Sigmoid colon (tissue), 7 donors: ENCODE results near the gene NUP98. TPM values are rescaled to one million over a fixed set of nuclear protein-coding genes. Genes with fewer than 3 reads are reported as not detected.

ENCODE experiments used
- DNase-seq: peaks from one replicate; pipeline ENCODE4 v3.0.0-alpha.2; 2019
- H3K27ac ChIP-seq, 4 donors: fragments of 200-600 bp; sonication (generic); one replicate each; pipeline ENCODE4 v1.5.1; 2016 to 2019; ENCODE audit warnings: mild to moderate bottlenecking in 1 of 4
- H3K27me3 ChIP-seq, 3 donors: fragments of 200-600 bp; sonication (generic); one replicate each; pipeline ENCODE4 v1.5.1; 2019; ENCODE audit warnings: mild to moderate bottlenecking in 1 of 3
- H3K36me3 ChIP-seq, 4 donors: fragments of 200-600 bp; sonication (generic); one replicate each; pipeline ENCODE4 v1.5.1; 2016 to 2019
- H3K4me1 ChIP-seq, 4 donors: fragments of 200-600 bp; sonication (generic); one replicate each; pipeline ENCODE4 v1.5.1; 2017 to 2019
- H3K4me3 ChIP-seq, 4 donors: fragments of 200-600 bp; sonication (generic); one replicate each; pipeline ENCODE4 v1.5.1; 2017 to 2019; ENCODE audit warnings: mild to moderate bottlenecking in 2 of 4, moderate library complexity in 1 of 4
- H3K9me3 ChIP-seq, 4 donors: fragments of 200-600 bp in 3 of 4; sonication (generic) in 3 of 4; one replicate each; pipeline versions ENCODE4 v1.5.1 to v1.6.1; 2013 to 2019
- CTCF ChIP-seq, 4 experiments: fragments of 450-650 bp in 3 of 4; fragments of 200-600 bp in 1 of 4; IDR thresholded peaks; one replicate each; pipeline ENCODE4 v1.5.1; 2016 to 2019; ENCODE audit warnings: antibody characterized with exemption in 4 of 4, mild to moderate bottlenecking in 3 of 4, moderate library complexity in 2 of 4
- EP300 ChIP-seq, 4 donors: sonication (generic); formaldehyde crosslinking; IDR thresholded peaks; one replicate each; pipeline ENCODE4 v1.6.1; 2017; ENCODE audit warnings: antibody characterized with exemption in 4 of 4
- POLR2A ChIP-seq, 2 donors: fragments of 450-650 bp; IDR thresholded peaks; one replicate each; pipeline ENCODE4 v1.6.1; 2016; ENCODE audit warnings: antibody characterized with exemption in 2 of 2, mild to moderate bottlenecking in 2 of 2, moderate library complexity in 2 of 2
- POLR2AphosphoS5 ChIP-seq, 4 donors: sonication (generic); formaldehyde crosslinking; IDR thresholded peaks; one replicate each; pipeline ENCODE4 v1.6.1; 2017; ENCODE audit warnings: antibody characterized with exemption in 4 of 4
- WGBS, 2 donors: extraction: QIAGEN DNeasy Blood & Tissue Kit; methylation state at CpG; one replicate each; pipeline ENCODE4 v1.1.7; 2013; 5-methylcytosine and 5-hydroxymethylcytosine counted together
- intact Hi-C: fragments of 100-400 bp; cut with DNase I; formaldehyde crosslinking; loops from one replicate; pipeline ENCODE4 v1.15.1; 2023
- polyA plus RNA-seq, 3 donors: library from polyadenylated mRNA; stranded (reverse); fragments of 200-250 nt; gene quantifications; one replicate each; pipeline ENCODE4 v1.2.3, GENCODE V29; 2013
- total RNA-seq, 4 donors: library from RNA; depleted of rRNA; stranded (reverse); fragments of >200 nt; gene quantifications; one replicate each; pipeline ENCODE4 v1.1.0, GENCODE V29; 2016
- donor health status: healthy with polysubstance abuse.
- donor health status: Bipolar disorder and iron deficiency.
- donor health status: healthy.

NUP98 gene
- total and polyA plus RNA-seq, 7 donors: 14.4 to 158 (median 83.5) TPM

GRCh38 chr11:3841426-3842350, 44.3 kb upstream of the NUP98 start:
- TF ChIP-seq POLR2A (IDR thresholded peaks at IDR 0.05): peak in 1 of 2 donors; percentile 33
- TF ChIP-seq POLR2AphosphoS5 (IDR thresholded peaks at IDR 0.05): peak; percentile 68 to 85 (median 75)
- no peak for TF ChIP-seq EP300 (IDR thresholded peaks at IDR 0.05)
- peak; percentile 57 to 78 (median 64) for TF ChIP-seq CTCF (IDR thresholded peaks at IDR 0.05)
- peak overlapping the region; percentile 95 to 99 (median 98) for H3K27ac ChIP-seq
- intact Hi-C loops: loop anchor here (2.0 to 5.0 kb wide), 3 partner anchors 33 to 251 kb away; partner anchors contain the start of genes NUP98, PGAP2 and RRM1
- H3K27me3 ChIP-seq: no peaks in the 10 kb centered on the region
- H3K9me3 ChIP-seq: no peaks in the 10 kb centered on the region
- H3K4me1 ChIP-seq: peaks cover 0 to 44% (median 31%) of the 10 kb centered on the region in 4 donors
- H3K4me3 ChIP-seq: peak overlapping the region; percentile 83 to 99 (median 92)
- no peaks in the 10 kb centered on the region for H3K36me3 ChIP-seq
- peak; percentile 92 for DNase-seq
- 18 to 22% methylated on average over 44 of the region's 44 CpGs for WGBS, 2 donors

- 1% methylated on average over 41 to 42 of the region's 42 CpGs for WGBS, 2 donors
- intact Hi-C loops: loop anchor here (2.0 to 5.0 kb wide), 3 partner anchors 32 to 251 kb away; partner anchors contain the start of genes NUP98, PGAP2 and RRM1
- peaks cover 0 to 51% (median 32%) of the 10 kb centered on the region in 4 donors for H3K4me1 ChIP-seq
- H3K27me3 ChIP-seq: no peaks in the 10 kb centered on the region
- H3K27ac ChIP-seq: peak within 1 kb of the TSS; percentile 95 to 99 (median 98)
- H3K9me3 ChIP-seq: no peaks in the 10 kb centered on the region
- no peaks in the 10 kb centered on the region for H3K36me3 ChIP-seq
- DNase-seq: peak; percentile 93
- H3K4me3 ChIP-seq: peak within 1 kb of the TSS; percentile 83 to 99 (median 92)
- no peak for TF ChIP-seq POLR2A (IDR thresholded peaks at IDR 0.05)
- TF ChIP-seq CTCF (IDR thresholded peaks at IDR 0.05): no peak
- no peak for TF ChIP-seq EP300 (IDR thresholded peaks at IDR 0.05)
- peak; percentile 48 to 85 (median 78) for TF ChIP-seq POLR2AphosphoS5 (IDR thresholded peaks at IDR 0.05)
Measured at GRCh38 chr11:3840870-3841425, 43.6 kb upstream of the NUP98 start, which contains the start of gene RHOG. Gene RHOG, minus strand, starts transcription at chr11:3840959. Its CDS starts 12,821 bp downstream, at chr11:3828138.

- peak overlapping the region; percentile 95 to 99 (median 98) for H3K27ac ChIP-seq
- TF ChIP-seq POLR2AphosphoS5 (IDR thresholded peaks at IDR 0.05): no peak
- TF ChIP-seq CTCF (IDR thresholded peaks at IDR 0.05): no peak
- no peak for TF ChIP-seq POLR2A (IDR thresholded peaks at IDR 0.05)
- no peak for TF ChIP-seq EP300 (IDR thresholded peaks at IDR 0.05)
- no peak for DNase-seq
- peaks cover 0 to 58% (median 38%) of the 10 kb centered on the region in 4 donors for H3K4me1 ChIP-seq
- H3K27me3 ChIP-seq: no peaks in the 10 kb centered on the region
- H3K9me3 ChIP-seq: no peaks in the 10 kb centered on the region
- peaks cover 0 to 4% (median 0%) of the 10 kb centered on the region in 4 donors for H3K36me3 ChIP-seq
- intact Hi-C loops: loop anchor here (2.0 to 5.0 kb wide), 3 partner anchors 31 to 252 kb away; partner anchors contain the start of genes NUP98, PGAP2 and RRM1
- WGBS, 2 donors: 1 to 3% methylated on average over 46 of the region's 46 CpGs
- H3K4me3 ChIP-seq: peak overlapping the region; percentile 83 to 99 (median 92)
Measured at GRCh38 chr11:3840004-3840869, 42.9 kb upstream of the NUP98 start.

GRCh38 chr11:3838504-3838903, 41.1 kb upstream of the NUP98 start:
- DNase-seq: no peak
- no peaks in the 10 kb centered on the region for H3K27me3 ChIP-seq
- intact Hi-C loops: no loop called here
- 61 to 86% methylated on average over 2 of the region's 2 CpGs for WGBS, 2 donors
- H3K4me3 ChIP-seq: peak overlapping the region in 1 of 4 donors; percentile 99
- TF ChIP-seq CTCF (IDR thresholded peaks at IDR 0.05): no peak
- TF ChIP-seq EP300 (IDR thresholded peaks at IDR 0.05): no peak
- TF ChIP-seq POLR2A (IDR thresholded peaks at IDR 0.05): no peak
- TF ChIP-seq POLR2AphosphoS5 (IDR thresholded peaks at IDR 0.05): no peak
- no peaks in the 10 kb centered on the region for H3K9me3 ChIP-seq
- peaks cover 0 to 11% (median 0%) of the 10 kb centered on the region in 4 donors for H3K36me3 ChIP-seq
- H3K4me1 ChIP-seq: peaks cover 0 to 73% (median 45%) of the 10 kb centered on the region in 4 donors
- peak overlapping the region; percentile 7 to 98 (median 49) for H3K27ac ChIP-seq
